ENCODE measurements around the gene XXYLT1.

GRCh38 chr3:195224156-195224979, 46.6 kb downstream of the XXYLT1 start:
- no peak for TF ChIP-seq POLR2AphosphoS5 (IDR thresholded peaks at IDR 0.05)
- TF ChIP-seq, protein P1, sequence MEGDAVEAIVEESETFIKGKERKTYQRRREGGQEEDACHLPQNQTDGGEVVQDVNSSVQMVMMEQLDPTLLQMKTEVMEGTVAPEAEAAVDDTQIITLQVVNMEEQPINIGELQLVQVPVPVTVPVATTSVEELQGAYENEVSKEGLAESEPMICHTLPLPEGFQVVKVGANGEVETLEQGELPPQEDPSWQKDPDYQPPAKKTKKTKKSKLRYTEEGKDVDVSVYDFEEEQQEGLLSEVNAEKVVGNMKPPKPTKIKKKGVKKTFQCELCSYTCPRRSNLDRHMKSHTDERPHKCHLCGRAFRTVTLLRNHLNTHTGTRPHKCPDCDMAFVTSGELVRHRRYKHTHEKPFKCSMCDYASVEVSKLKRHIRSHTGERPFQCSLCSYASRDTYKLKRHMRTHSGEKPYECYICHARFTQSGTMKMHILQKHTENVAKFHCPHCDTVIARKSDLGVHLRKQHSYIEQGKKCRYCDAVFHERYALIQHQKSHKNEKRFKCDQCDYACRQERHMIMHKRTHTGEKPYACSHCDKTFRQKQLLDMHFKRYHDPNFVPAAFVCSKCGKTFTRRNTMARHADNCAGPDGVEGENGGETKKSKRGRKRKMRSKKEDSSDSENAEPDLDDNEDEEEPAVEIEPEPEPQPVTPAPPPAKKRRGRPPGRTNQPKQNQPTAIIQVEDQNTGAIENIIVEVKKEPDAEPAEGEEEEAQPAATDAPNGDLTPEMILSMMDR (IDR thresholded peaks at IDR 0.05) = no peak
